Breast epithelium (tissue), 3 donors: ENCODE results near the gene TMEM247.

Experiments
- POLR2A ChIP-seq: fragments of 450-650 bp; IDR thresholded peaks from one replicate; pipeline ENCODE4 v1.6.1; 2016; ENCODE audit warnings: antibody characterized with exemption, mild to moderate bottlenecking, moderate library complexity
- POLR2AphosphoS5 ChIP-seq, 3 donors: sonication (generic); formaldehyde crosslinking; IDR thresholded peaks; one replicate each; pipeline ENCODE4 v1.6.1; 2017; ENCODE audit warnings: antibody characterized with exemption in 3 of 3
- TF ChIP-seq, protein P1 (sequence below), 3 donors: fragments of 450-650 bp; IDR thresholded peaks; one replicate each; pipeline ENCODE4 v1.5.1; 2016 to 2017; ENCODE audit warnings: antibody characterized with exemption in 3 of 3, mild to moderate bottlenecking in 3 of 3, moderate library complexity in 3 of 3

DNA sequence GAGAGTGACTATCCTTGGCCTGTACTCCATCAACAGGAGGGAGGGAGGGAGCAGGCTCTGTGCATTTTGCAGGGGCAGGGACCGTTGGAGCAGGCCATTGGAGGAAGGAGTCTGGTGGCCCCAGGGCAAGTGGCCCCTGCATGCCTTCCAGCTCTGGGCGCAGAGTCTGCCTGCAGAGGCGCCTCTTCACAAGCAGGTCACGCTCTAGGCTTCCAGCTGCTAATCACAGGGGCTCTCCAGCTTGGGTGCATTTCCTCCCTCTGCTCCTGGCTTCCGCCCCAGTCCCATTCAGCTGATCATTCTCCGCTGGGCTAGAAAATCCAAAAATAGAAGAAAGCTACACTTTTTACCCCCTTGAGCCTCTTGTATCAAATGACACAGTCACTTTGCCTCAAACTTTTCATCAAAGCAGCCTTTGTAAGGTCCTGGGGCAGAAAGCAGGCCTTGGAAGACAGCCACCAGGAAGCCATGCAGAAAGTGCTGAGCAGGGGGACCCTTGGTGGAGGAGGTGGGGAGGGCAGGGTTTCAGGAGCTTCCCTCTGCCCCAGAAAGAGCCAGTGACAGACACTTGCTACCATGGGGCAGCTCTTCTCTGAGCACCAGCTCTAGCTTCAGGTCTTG is 11.3 kb downstream of the TMEM247 start:
- TF ChIP-seq POLR2A (no peak), POLR2AphosphoS5 (IDR thresholded peaks at IDR 0.05) (no peak)
- TF ChIP-seq, protein P1, sequence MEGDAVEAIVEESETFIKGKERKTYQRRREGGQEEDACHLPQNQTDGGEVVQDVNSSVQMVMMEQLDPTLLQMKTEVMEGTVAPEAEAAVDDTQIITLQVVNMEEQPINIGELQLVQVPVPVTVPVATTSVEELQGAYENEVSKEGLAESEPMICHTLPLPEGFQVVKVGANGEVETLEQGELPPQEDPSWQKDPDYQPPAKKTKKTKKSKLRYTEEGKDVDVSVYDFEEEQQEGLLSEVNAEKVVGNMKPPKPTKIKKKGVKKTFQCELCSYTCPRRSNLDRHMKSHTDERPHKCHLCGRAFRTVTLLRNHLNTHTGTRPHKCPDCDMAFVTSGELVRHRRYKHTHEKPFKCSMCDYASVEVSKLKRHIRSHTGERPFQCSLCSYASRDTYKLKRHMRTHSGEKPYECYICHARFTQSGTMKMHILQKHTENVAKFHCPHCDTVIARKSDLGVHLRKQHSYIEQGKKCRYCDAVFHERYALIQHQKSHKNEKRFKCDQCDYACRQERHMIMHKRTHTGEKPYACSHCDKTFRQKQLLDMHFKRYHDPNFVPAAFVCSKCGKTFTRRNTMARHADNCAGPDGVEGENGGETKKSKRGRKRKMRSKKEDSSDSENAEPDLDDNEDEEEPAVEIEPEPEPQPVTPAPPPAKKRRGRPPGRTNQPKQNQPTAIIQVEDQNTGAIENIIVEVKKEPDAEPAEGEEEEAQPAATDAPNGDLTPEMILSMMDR (IDR thresholded peaks at IDR 0.05), result no peak
